Measurements from ENCODE around the gene RNFT2.
"Not testable (repeated sequence)": the region's sequence is repeated elsewhere in the genome, so short reads cannot be mapped to it uniquely, and the experiment has no call there.

The RNFT2 gene

GRCh38 chr12:116798719-116799118, 60.6 kb downstream of the RNFT2 start:
- FAIRE-seq, result no peak

GRCh38 chr12:116799955-116800354, 61.8 kb downstream of the RNFT2 start:
- no peak for FAIRE-seq

- FAIRE-seq, result no peak
These were observed 62.8 kb downstream of the RNFT2 start for GRCh38 chr12:116800918-116801317.

GRCh38 chr12:116802018-116802417, 63.9 kb downstream of the RNFT2 start:
- FAIRE-seq, result no peak

GRCh38 chr12:116803013-116803736, 65.1 kb downstream of the RNFT2 start:
- no peak for FAIRE-seq

GRCh38 chr12:116804051-116804450, 65.9 kb downstream of the RNFT2 start:
- no peak for FAIRE-seq

GRCh38 chr12:116806845-116807440, 68.8 kb downstream of the RNFT2 start:
- FAIRE-seq, result no peak

GRCh38 chr12:116807546-116807945, 69.4 kb downstream of the RNFT2 start:
- no peak for FAIRE-seq

GRCh38 chr12:116808113-116809105, 70.3 kb downstream of the RNFT2 start:
- FAIRE-seq, result no peak

- FAIRE-seq, result no peak
These were observed 74.1 kb downstream of the RNFT2 start for GRCh38 chr12:116812238-116812637.

- no peak for FAIRE-seq
These were observed 75.3 kb downstream of the RNFT2 start for GRCh38 chr12:116813271-116814041.

- not testable (repeated sequence) for FAIRE-seq
These were observed 76.7 kb downstream of the RNFT2 start for GRCh38 chr12:116814766-116815165.

GRCh38 chr12:116818341-116818856, 80.3 kb downstream of the RNFT2 start:
- no peak for FAIRE-seq

- no peak for FAIRE-seq
These were observed 81.1 kb downstream of the RNFT2 start for GRCh38 chr12:116818948-116819832.

GRCh38 chr12:116820064-116820656, 82.0 kb downstream of the RNFT2 start:
- no peak for FAIRE-seq

GRCh38 chr12:116821291-116821690, 83.2 kb downstream of the RNFT2 start:
- no peak for FAIRE-seq

- no peak for FAIRE-seq
These were observed 89.3 kb downstream of the RNFT2 start for GRCh38 chr12:116827432-116827831.

- FAIRE-seq, result no peak
These were observed 94.2 kb downstream of the RNFT2 start for GRCh38 chr12:116832353-116832752.

- FAIRE-seq, result no peak
These were observed 95.4 kb downstream of the RNFT2 start for GRCh38 chr12:116833474-116833873.

- FAIRE-seq, result no peak
These were observed 97.4 kb downstream of the RNFT2 start for GRCh38 chr12:116835484-116835883.

GRCh38 chr12:116837097-116837496, 99.0 kb downstream of the RNFT2 start:
- no peak for FAIRE-seq

Measured in TTC549 (cell line).